NT2/D1 (cell line): ENCODE measurements around the gene SNAPC3.

Experiments used
- DNase-seq: peaks from one replicate; pipeline ENCODE4 v3.0.0-alpha.2; 2011; ENCODE audit warnings: low read depth, low spot score
- H3K27me3 ChIP-seq: 2 replicates; pipeline ENCODE4 v1.6.0; 2011; ENCODE audit warnings: mild to moderate bottlenecking; ENCODE audit not compliant: insufficient read length, insufficient read depth
- H3K36me3 ChIP-seq: 2 replicates; pipeline ENCODE4 v1.6.1; 2011; ENCODE audit warnings: mild to moderate bottlenecking, low read length, mixed read lengths; ENCODE audit not compliant: insufficient read depth, insufficient read length
- H3K4me1 ChIP-seq: 2 replicates; pipeline ENCODE4 v1.5.1; 2011; ENCODE audit not compliant: insufficient read depth, insufficient read length
- H3K4me3 ChIP-seq: 2 replicates; pipeline ENCODE4 v1.5.1; 2011; ENCODE audit warnings: low read depth; ENCODE audit not compliant: insufficient read length
- H3K9ac ChIP-seq: 2 replicates; pipeline ENCODE4 v1.6.0; 2011; ENCODE audit warnings: low read depth; ENCODE audit not compliant: insufficient read length
- H3K9me3 ChIP-seq: 2 replicates; pipeline ENCODE4 v1.5.1; 2011; ENCODE audit warnings: mild to moderate bottlenecking, low read length; ENCODE audit not compliant: insufficient read depth
- SUZ12 ChIP-seq: IDR thresholded peaks from 2 replicates; pipeline ENCODE4 v1.6.1; 2011; ENCODE audit not compliant: insufficient read length, insufficient read depth; ENCODE audit errors: extremely low read depth
- YY1 ChIP-seq: IDR thresholded peaks from 2 replicates; pipeline ENCODE4 v1.6.1; 2011; ENCODE audit not compliant: insufficient read length, insufficient read depth
- ZNF274 ChIP-seq: IDR thresholded peaks from 2 replicates; pipeline ENCODE4 v1.6.1; 2011; ENCODE audit warnings: mild to moderate bottlenecking, low read depth, low read length

The SNAPC3 gene

DNA sequence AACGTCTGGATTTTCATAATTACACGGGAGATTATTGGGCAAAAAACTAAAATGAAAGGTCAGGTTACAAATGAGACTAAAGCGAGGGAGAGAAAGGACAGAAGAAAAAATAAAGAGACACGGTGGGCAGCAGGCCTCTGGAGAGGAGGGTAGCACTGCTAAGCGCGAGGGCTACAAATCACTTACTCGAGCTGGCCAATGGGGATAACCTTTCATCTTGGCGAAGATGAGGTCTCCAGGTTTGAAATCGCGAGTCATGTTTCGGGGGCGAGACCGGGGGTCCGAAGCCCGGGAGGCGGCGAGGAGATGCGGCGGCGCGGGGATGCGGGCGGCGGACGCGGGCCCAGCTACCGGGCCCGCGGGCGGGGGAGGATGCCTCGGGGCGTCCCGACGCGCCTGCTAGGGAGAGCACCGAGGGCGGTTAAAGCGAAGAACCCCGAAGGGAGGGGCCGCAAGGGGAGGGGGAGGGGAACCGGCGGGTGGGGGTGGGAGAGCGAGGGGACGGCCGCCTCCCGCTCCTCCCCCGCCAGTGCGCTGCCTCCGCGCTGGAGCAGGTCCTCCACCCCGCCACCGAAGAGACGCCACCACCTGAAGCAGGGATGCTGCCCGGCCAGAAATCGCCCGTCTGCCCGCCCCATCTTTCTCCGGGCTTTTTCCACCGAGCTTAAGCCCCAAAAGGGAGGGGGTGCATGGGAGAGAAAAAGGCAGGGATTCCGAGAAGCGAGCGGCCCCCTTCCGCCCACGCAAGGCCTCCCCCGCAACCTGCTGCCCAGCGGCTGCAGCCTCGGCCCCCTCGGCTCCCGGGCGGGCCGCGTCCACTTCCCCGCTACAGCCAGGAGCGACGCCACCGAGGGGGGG is 87.5 kb downstream of the SNAPC3 start:
- Histone ChIP-seq H3K4me3 (peak overlapping the region; percentile 83), H3K27me3 (peaks cover 4% of the 10 kb centered on the region), H3K9me3 (no peaks in the 10 kb centered on the region), H3K36me3 (peaks cover 43% of the 10 kb centered on the region), H3K4me1 (no peaks in the 10 kb centered on the region), H3K9ac (peak overlapping the region; percentile 94)
- no peak for TF ChIP-seq YY1
- no peak for TF ChIP-seq ZNF274
- no peak for TF ChIP-seq SUZ12
- DNase-seq, result peak; percentile 30

DNA sequence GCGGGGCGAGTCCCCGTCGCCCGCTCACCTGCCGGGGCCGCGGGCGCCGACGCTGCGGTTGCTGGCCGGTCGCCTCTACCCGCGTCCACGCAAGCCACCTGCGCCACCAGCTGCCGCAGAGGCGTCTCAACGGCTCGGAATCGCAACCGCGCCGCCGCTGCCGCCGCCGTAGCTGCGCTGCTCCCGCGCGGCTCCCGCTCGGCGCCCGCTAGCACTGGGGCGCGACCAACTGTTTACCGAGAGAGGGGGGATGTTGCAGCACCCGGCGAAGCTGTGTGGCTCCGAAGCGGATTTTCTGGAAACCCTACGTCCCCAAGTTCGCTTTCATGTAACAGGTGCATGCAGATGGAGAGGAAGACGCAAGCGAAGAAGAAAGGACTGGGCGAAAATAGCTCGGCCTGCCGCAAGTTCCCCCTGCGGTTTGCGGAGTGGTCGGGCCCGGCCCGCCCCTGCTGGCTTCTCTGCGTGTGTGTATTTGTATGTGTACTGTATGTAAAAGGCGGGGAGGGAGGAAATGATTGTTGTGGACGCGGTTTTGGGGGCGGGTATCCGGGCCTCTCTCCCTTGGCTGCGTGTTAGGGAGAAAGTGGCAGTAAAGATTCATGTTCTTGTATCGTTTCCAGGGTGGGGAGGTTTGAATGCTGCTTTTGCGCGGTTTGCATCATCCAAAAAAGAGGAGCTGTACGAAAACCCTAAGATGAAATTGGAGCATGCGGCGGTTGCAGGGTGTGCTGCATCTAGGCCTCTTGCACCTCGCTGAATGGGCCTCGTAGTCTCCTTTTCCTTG is 88.3 kb downstream of the SNAPC3 start, which contains the start of gene PSIP1:
TSS of gene PSIP1 (minus strand) at position 182 of the 787 bp plus-strand sequence. CDS start 782 bp downstream, outside the sequence.
- peak within 1 kb of the TSS; percentile 83 for H3K4me3 ChIP-seq
- peaks cover 4% of the 10 kb centered on the region for H3K27me3 ChIP-seq
- peak within 1 kb of the TSS; percentile 94 for H3K9ac ChIP-seq
- H3K36me3 ChIP-seq, result peaks cover 34% of the 10 kb centered on the region
- TF ChIP-seq YY1 (no peak), SUZ12 (no peak), ZNF274 (no peak)
- no peaks in the 10 kb centered on the region for H3K9me3 ChIP-seq
- DNase-seq, result peak; percentile 70
- no peaks in the 10 kb centered on the region for H3K4me1 ChIP-seq
